DND-41 (cell line): ENCODE measurements around the gene WFDC5.

Source experiments
- CTCF ChIP-seq: IDR thresholded peaks from 2 replicates; pipeline ENCODE4 v1.5.1; 2012; ENCODE audit warnings: borderline replicate concordance, low read length, moderate library complexity, mild to moderate bottlenecking; ENCODE audit not compliant: poor library complexity, severe bottlenecking; ENCODE audit errors: extremely low read depth
- EZH2 ChIP-seq: IDR thresholded peaks from 3 replicates; pipeline ENCODE4 v1.6.1; 2012; ENCODE audit warnings: borderline replicate concordance, low read depth, mild to moderate bottlenecking, moderate library complexity, low read length, inconsistent platforms; ENCODE audit not compliant: severe bottlenecking

GRCh38 chr20:45121388-45121787 lies 6.4 kb upstream of the WFDC5 start:
- no peak for TF ChIP-seq CTCF
- TF ChIP-seq EZH2: no peak
